HG03520 (cell line): ENCODE measurements around the gene PCDH12.

Source experiments
- ATAC-seq: cut with Tn5 transposase; IDR thresholded peaks from one replicate; pipeline ENCODE4 v1.9.1; 2021; ENCODE audit warnings: mild to moderate bottlenecking, moderate library complexity; ENCODE audit not compliant: unreplicated experiment

The PCDH12 gene

GRCh38 chr5:141958113-141958512, at the start of gene PCDH12:
Gene PCDH12 (minus strand): TSS chr5:141958202. CDS start chr5:141957851, 351 bp downstream.
- no peak for ATAC-seq

GRCh38 chr5:142007237-142007544, 49.2 kb upstream of the PCDH12 start:
- ATAC-seq, result no peak

GRCh38 chr5:142006363-142007236, 48.6 kb upstream of the PCDH12 start:
- ATAC-seq, result no peak

- ATAC-seq, result no peak
These were observed 45.3 kb upstream of the PCDH12 start for GRCh38 chr5:142003266-142003800.

- no peak for ATAC-seq
These were observed 42.9 kb upstream of the PCDH12 start for GRCh38 chr5:142000704-142001484.

- no peak for ATAC-seq
These were observed 42.2 kb upstream of the PCDH12 start for GRCh38 chr5:142000173-142000572.

- ATAC-seq, result no peak
These were observed 39.5 kb upstream of the PCDH12 start for GRCh38 chr5:141997358-141997960.

GRCh38 chr5:141995656-141996055, 37.7 kb upstream of the PCDH12 start:
- no peak for ATAC-seq

GRCh38 chr5:141994511-141995136, 36.6 kb upstream of the PCDH12 start:
- ATAC-seq, result no peak

- ATAC-seq, result no peak
These were observed 34.5 kb upstream of the PCDH12 start for GRCh38 chr5:141992349-141992963.

- ATAC-seq, result no peak
These were observed 31.7 kb upstream of the PCDH12 start for GRCh38 chr5:141989720-141990119.

GRCh38 chr5:141986072-141986471, 28.1 kb upstream of the PCDH12 start:
- no peak for ATAC-seq

- no peak for ATAC-seq
These were observed 24.6 kb upstream of the PCDH12 start for GRCh38 chr5:141982626-141983025.

GRCh38 chr5:141978389-141978788, 20.4 kb upstream of the PCDH12 start:
- ATAC-seq, result no peak

GRCh38 chr5:141976176-141976575, 18.2 kb upstream of the PCDH12 start:
- ATAC-seq, result no peak

- no peak for ATAC-seq
These were observed 16.0 kb upstream of the PCDH12 start for GRCh38 chr5:141973871-141974595.

- ATAC-seq, result peak; percentile 47
These were observed 12.1 kb upstream of the PCDH12 start for GRCh38 chr5:141969783-141970771.

GRCh38 chr5:141968914-141969608, 11.1 kb upstream of the PCDH12 start, which contains the start of gene RNF14:
Gene RNF14 (plus strand): TSS chr5:141969105. CDS start chr5:141973589, 4,484 bp downstream.
- peak; percentile 89 for ATAC-seq
